ENCODE data around the gene CAMSAP1. TPM values are rescaled to one million over a fixed set of nuclear protein-coding genes. Genes with fewer than 3 reads are reported as not detected.

CAMSAP1 gene
- total RNA-seq, 4 donors from 2014 or later: 31.2 to 85.3 (median 51.6) TPM

DNA sequence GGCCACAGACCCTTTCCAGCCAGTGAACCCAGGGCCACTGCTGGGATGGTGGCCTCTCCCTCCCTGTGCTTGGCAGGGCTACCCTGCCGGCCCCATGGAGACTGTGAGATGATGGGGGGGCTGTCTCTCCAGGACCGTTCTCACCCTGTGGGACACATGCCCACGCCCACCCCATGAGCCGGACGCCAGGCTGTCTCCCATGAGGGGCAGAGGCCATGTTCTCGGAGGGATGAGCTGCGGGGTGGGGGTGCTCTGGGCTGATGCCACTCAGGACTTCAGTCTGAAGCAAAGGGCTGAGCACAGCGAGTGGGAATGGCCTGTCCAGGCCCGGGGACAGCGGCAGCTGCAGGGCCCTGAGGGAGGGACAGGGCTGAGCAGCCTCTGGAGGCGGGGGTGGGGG lies 116.5 kb downstream of the CAMSAP1 start:
- WGBS, 2 donors: 74% methylated on average over 4 of the region's 11 CpGs; no CpG with 5 or more reads in 1 of the 2 donors
- H3K27me3 ChIP-seq: peaks cover 0 to 31% (median 0%) of the 10 kb centered on the region in 4 donors
- no peaks in the 10 kb centered on the region for H3K9me3 ChIP-seq
- intact Hi-C loops (cut with DNase I): loop anchor here (10.0 kb wide), 1 partner anchor 334 kb away; no protein-coding TSS in a partner anchor
- H3K4me1 ChIP-seq: no peaks in the 10 kb centered on the region
- no peak for DNase-seq
- no peak overlapping the region for H3K27ac ChIP-seq
- H3K4me3 ChIP-seq: no peak overlapping the region
- H3K36me3 ChIP-seq: no peaks in the 10 kb centered on the region
- no peak for TF ChIP-seq POLR2A (IDR thresholded peaks at IDR 0.05)
- no peak for TF ChIP-seq CTCF (IDR thresholded peaks at IDR 0.05)

DNA sequence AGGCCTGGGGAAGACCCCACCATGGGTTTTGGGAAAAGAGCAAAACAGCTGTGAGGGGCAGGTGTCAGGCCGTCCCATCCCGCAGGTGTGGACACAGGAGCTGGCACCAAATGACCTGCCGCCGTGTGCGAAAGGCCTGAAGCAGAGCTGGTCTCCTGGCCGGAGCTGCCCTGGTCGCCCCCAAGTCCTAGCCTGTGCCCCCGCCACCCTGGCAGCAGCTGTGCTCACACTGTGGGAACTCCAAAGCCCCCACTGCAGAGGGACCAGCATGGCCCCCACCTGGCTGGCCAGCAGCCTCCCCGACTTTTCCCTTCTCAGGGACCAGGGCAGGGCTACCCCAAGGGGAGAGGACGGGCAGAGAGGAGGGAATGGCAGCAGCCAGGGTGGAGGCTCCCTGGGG lies 117.0 kb downstream of the CAMSAP1 start:
- H3K4me1 ChIP-seq: no peaks in the 10 kb centered on the region
- no peaks in the 10 kb centered on the region for H3K9me3 ChIP-seq
- 80% methylated on average over 4 of the region's 10 CpGs; no CpG with 5 or more reads in 1 of the 2 donors for WGBS, 2 donors
- TF ChIP-seq CTCF (IDR thresholded peaks at IDR 0.05): no peak
- TF ChIP-seq POLR2A (IDR thresholded peaks at IDR 0.05): no peak
- H3K27ac ChIP-seq: no peak overlapping the region
- H3K4me3 ChIP-seq: no peak overlapping the region
- DNase-seq: no peak
- no peaks in the 10 kb centered on the region for H3K36me3 ChIP-seq
- peaks cover 0 to 31% (median 0%) of the 10 kb centered on the region in 4 donors for H3K27me3 ChIP-seq
- intact Hi-C loops (cut with DNase I): loop anchor here (10.0 kb wide), 1 partner anchor 334 kb away; no protein-coding TSS in a partner anchor

DNA sequence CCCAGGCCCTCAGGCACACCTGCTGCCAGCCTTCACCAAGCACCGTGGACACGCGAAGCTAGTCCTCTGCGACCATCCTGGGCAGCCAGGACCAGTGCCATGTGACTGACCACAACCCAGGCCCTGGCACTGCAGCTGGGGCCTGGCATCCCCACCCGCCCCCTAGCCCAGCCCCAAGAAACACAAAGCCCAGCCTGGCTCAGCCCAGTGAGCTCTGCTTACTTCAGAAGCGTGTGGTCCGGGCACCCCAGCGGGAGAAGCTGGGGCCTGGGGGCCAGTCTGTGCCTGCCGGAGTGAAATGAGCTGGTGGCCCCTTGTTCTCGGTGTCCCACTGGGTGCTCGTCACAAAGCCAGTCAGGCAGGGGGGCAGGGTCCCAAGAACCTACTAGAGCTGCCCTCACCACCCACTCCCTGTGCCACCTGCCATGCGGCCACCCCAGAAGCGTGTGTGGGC lies 117.5 kb downstream of the CAMSAP1 start:
- Histone ChIP-seq H3K9me3 (no peaks in the 10 kb centered on the region), H3K27ac (no peak overlapping the region), H3K4me1 (no peaks in the 10 kb centered on the region), H3K36me3 (no peaks in the 10 kb centered on the region), H3K27me3 (peaks cover 0 to 34% (median 0%) of the 10 kb centered on the region in 4 donors), H3K4me3 (no peak overlapping the region)
- WGBS, 2 donors: no CpG with 5 or more reads among the region's 13 CpGs
- DNase-seq: no peak
- intact Hi-C loops (cut with DNase I): loop anchor here (10.0 kb wide), 1 partner anchor 335 kb away; no protein-coding TSS in a partner anchor
- TF ChIP-seq CTCF (IDR thresholded peaks at IDR 0.05) (no peak), POLR2A (IDR thresholded peaks at IDR 0.05) (no peak)

GRCh38 chr9:135788576-135789300 lies 118.6 kb downstream of the CAMSAP1 start:
- Histone ChIP-seq H3K4me1 (no peaks in the 10 kb centered on the region), H3K27me3 (peaks cover 0 to 40% (median 0%) of the 10 kb centered on the region in 4 donors), H3K27ac (no peak overlapping the region), H3K36me3 (no peaks in the 10 kb centered on the region), H3K9me3 (no peaks in the 10 kb centered on the region), H3K4me3 (no peak overlapping the region)
- intact Hi-C loops (cut with DNase I): no loop called here
- TF ChIP-seq CTCF (IDR thresholded peaks at IDR 0.05) (no peak), POLR2A (IDR thresholded peaks at IDR 0.05) (no peak)
- 80 to 91% methylated on average over 2 to 7 of the region's 36 CpGs for WGBS, 2 donors
- DNase-seq: no peak

- intact Hi-C loops (cut with DNase I): no loop called here
- TF ChIP-seq POLR2A (IDR thresholded peaks at IDR 0.05) (no peak), CTCF (IDR thresholded peaks at IDR 0.05) (no peak)
- no peak for DNase-seq
- Histone ChIP-seq H3K4me1 (no peaks in the 10 kb centered on the region), H3K36me3 (no peaks in the 10 kb centered on the region), H3K27ac (no peak overlapping the region), H3K27me3 (peaks cover 0 to 47% (median 0%) of the 10 kb centered on the region in 4 donors), H3K9me3 (no peaks in the 10 kb centered on the region), H3K4me3 (no peak overlapping the region)
- WGBS, 2 donors: 78 to 95% methylated on average over 4 to 10 of the region's 38 CpGs
Observed at GRCh38 chr9:135787776-135788575, 119.4 kb downstream of the CAMSAP1 start.

Measured in esophagus squamous epithelium (tissue), 5 donors.